WTC11 (cell line): Measurements from ENCODE around the gene CLEC3A. TPM values are rescaled to one million over a fixed set of nuclear protein-coding genes. Genes with fewer than 3 reads are reported as not detected.

ENCODE experiments used
- CREB1 ChIP-seq: sonication (generic); formaldehyde crosslinking; IDR thresholded peaks from 2 replicates; pipeline ENCODE4 v1.8.0; 2023; ENCODE audit warnings: mild to moderate bottlenecking, missing genetic modification reagents
- CREM ChIP-seq: sonication (generic); formaldehyde crosslinking; IDR thresholded peaks from 2 replicates; pipeline ENCODE4 v1.8.1; 2022; ENCODE audit warnings: mild to moderate bottlenecking, missing genetic modification reagents, moderate library complexity
- EMX1 ChIP-seq: fragments of 250-450 bp; sonication (Bioruptor Pico); IDR thresholded peaks from 2 replicates; pipeline ENCODE4 v1.8.0; 2021; ENCODE audit warnings: mild to moderate bottlenecking
- ESRRA ChIP-seq: sonication (generic); formaldehyde crosslinking; IDR thresholded peaks from 2 replicates; pipeline ENCODE4 v1.8.1; 2022; ENCODE audit warnings: mild to moderate bottlenecking, missing genetic modification reagents, borderline replicate concordance
- ETV6 ChIP-seq: sonication (generic); formaldehyde crosslinking; IDR thresholded peaks from 2 replicates; pipeline ENCODE4 v1.8.1; 2022; ENCODE audit warnings: mild to moderate bottlenecking, missing genetic modification reagents
- FOXJ3 ChIP-seq: sonication (generic); formaldehyde crosslinking; IDR thresholded peaks from 2 replicates; pipeline ENCODE4 v1.9.0; 2021; ENCODE audit warnings: missing genetic modification reagents, mild to moderate bottlenecking, borderline replicate concordance
- FOXK1 ChIP-seq: sonication (generic); formaldehyde crosslinking; IDR thresholded peaks from 2 replicates; pipeline ENCODE4 v1.8.0; 2022; ENCODE audit warnings: mild to moderate bottlenecking, moderate library complexity, missing genetic modification reagents
- GABPB1 ChIP-seq: sonication (generic); formaldehyde crosslinking; IDR thresholded peaks from 2 replicates; pipeline ENCODE4 v1.8.1; 2023; ENCODE audit warnings: mild to moderate bottlenecking, missing genetic modification reagents
- HMGA2 ChIP-seq: fragments of 250-450 bp; sonication (Bioruptor Pico); IDR thresholded peaks from 2 replicates; pipeline ENCODE4 v1.4.0; 2021; ENCODE audit warnings: mild to moderate bottlenecking, moderate library complexity
- HMGXB4 ChIP-seq: sonication (generic); formaldehyde crosslinking; IDR thresholded peaks from 2 replicates; pipeline ENCODE4 v1.8.1; 2023; ENCODE audit warnings: mild to moderate bottlenecking, moderate library complexity, missing genetic modification reagents
- MAX ChIP-seq: sonication (generic); formaldehyde crosslinking; IDR thresholded peaks from 2 replicates; pipeline ENCODE4 v1.8.0; 2022; ENCODE audit warnings: mild to moderate bottlenecking, missing genetic modification reagents
- MXD4 ChIP-seq: fragments of 250-450 bp; sonication (Bioruptor Pico); IDR thresholded peaks from 2 replicates; pipeline ENCODE4 v1.8.0; 2021; ENCODE audit warnings: mild to moderate bottlenecking, moderate library complexity, borderline replicate concordance
- NR3C1 ChIP-seq: sonication (generic); formaldehyde crosslinking; conservative IDR thresholded peaks from 2 replicates; pipeline ENCODE4 v1.8.1; 2023; ENCODE audit warnings: low read depth, mild to moderate bottlenecking, missing genetic modification reagents
- PREB ChIP-seq: sonication (generic); formaldehyde crosslinking; IDR thresholded peaks from 2 replicates; pipeline ENCODE4 v1.8.1; 2022; ENCODE audit warnings: mild to moderate bottlenecking, missing genetic modification reagents, moderate library complexity, borderline replicate concordance
- USF1 ChIP-seq: sonication (generic); formaldehyde crosslinking; IDR thresholded peaks from 2 replicates; pipeline ENCODE4 v1.8.0; 2022; ENCODE audit warnings: mild to moderate bottlenecking, missing genetic modification reagents
- ZMAT4 ChIP-seq: fragments of 250-450 bp; sonication (Bioruptor Pico); IDR thresholded peaks from 2 replicates; pipeline ENCODE4 v1.9.0; 2021; ENCODE audit warnings: mild to moderate bottlenecking
- ZNF121 ChIP-seq: sonication (generic); formaldehyde crosslinking; IDR thresholded peaks from 2 replicates; pipeline ENCODE4 v1.8.0; 2023; ENCODE audit warnings: missing genetic modification reagents
- ZNF232 ChIP-seq: sonication (generic); formaldehyde crosslinking; IDR thresholded peaks from 2 replicates; pipeline ENCODE4 v1.8.0; 2022; ENCODE audit warnings: mild to moderate bottlenecking, missing genetic modification reagents
- ZNF263 ChIP-seq: sonication (generic); formaldehyde crosslinking; IDR thresholded peaks from 2 replicates; pipeline ENCODE4 v1.8.1; 2022; ENCODE audit warnings: low read depth, mild to moderate bottlenecking, moderate library complexity, missing genetic modification reagents
- ZNF423 ChIP-seq: fragments of 250-450 bp; sonication (Bioruptor Pico); IDR thresholded peaks from 2 replicates; pipeline ENCODE4 v2.1.2; 2022; ENCODE audit warnings: mild to moderate bottlenecking, moderate library complexity
- ZNF532 ChIP-seq: fragments of 250-450 bp; sonication (Bioruptor Pico); IDR thresholded peaks from 2 replicates; pipeline ENCODE4 v1.9.0; 2021; ENCODE audit warnings: mild to moderate bottlenecking, borderline replicate concordance
- ZNF671 ChIP-seq: fragments of 250-450 bp; sonication (Bioruptor Pico); IDR thresholded peaks from 2 replicates; pipeline ENCODE4 v1.8.0; 2021; ENCODE audit warnings: mild to moderate bottlenecking
- total RNA-seq: library from RNA; stranded (reverse); gene quantifications from 3 replicates; pipeline ENCODE4 v1.2.3, GENCODE V29; 2021
- TF ChIP-seq, protein P1 (sequence below): fragments of 250-450 bp; sonication (Bioruptor Pico); IDR thresholded peaks from 2 replicates; pipeline ENCODE4 v1.8.0; 2021; ENCODE audit warnings: mild to moderate bottlenecking
- TF ChIP-seq, protein P2 (sequence below): sonication (generic); formaldehyde crosslinking; IDR thresholded peaks from 2 replicates; pipeline ENCODE4 v1.8.1; 2023; ENCODE audit warnings: mild to moderate bottlenecking, missing genetic modification reagents
- TF ChIP-seq, protein P3 (sequence below): sonication (generic); formaldehyde crosslinking; IDR thresholded peaks from 2 replicates; pipeline ENCODE4 v1.8.0; 2023; ENCODE audit warnings: mild to moderate bottlenecking, missing genetic modification reagents

Gene CLEC3A
- total RNA-seq, 1 experiment from 2014 or later, result not detected

GRCh38 chr16:78045865-78046581 is 23.7 kb downstream of the CLEC3A start (continued):
- peak; percentile 96 for TF ChIP-seq NR3C1 (CRISPR knock-in tag)
- peak; percentile 92 for TF ChIP-seq MAX
- peak; percentile 75 for TF ChIP-seq HMGXB4 (CRISPR knock-in tag)
- TF ChIP-seq FOXK1 (CRISPR knock-in tag), result peak; percentile 91
- TF ChIP-seq ZMAT4, result no peak
- TF ChIP-seq ESRRA (CRISPR knock-in tag), result peak; percentile 98
- TF ChIP-seq CREM (CRISPR knock-in tag), result peak; percentile 84
- TF ChIP-seq ZNF232 (CRISPR knock-in tag), result peak; percentile 96
- peak; percentile 71 for TF ChIP-seq ZNF423
- no peak for TF ChIP-seq EMX1 (CRISPR knock-in tag)
- peak; percentile 98 for TF ChIP-seq ETV6 (CRISPR knock-in tag)
- no peak for TF ChIP-seq ZNF263 (CRISPR knock-in tag)
- no peak for TF ChIP-seq FOXJ3
- TF ChIP-seq, protein P1, sequence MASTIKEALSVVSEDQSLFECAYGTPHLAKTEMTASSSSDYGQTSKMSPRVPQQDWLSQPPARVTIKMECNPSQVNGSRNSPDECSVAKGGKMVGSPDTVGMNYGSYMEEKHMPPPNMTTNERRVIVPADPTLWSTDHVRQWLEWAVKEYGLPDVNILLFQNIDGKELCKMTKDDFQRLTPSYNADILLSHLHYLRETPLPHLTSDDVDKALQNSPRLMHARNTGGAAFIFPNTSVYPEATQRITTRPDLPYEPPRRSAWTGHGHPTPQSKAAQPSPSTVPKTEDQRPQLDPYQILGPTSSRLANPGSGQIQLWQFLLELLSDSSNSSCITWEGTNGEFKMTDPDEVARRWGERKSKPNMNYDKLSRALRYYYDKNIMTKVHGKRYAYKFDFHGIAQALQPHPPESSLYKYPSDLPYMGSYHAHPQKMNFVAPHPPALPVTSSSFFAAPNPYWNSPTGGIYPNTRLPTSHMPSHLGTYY (CRISPR knock-in tag), result no peak
- peak; percentile 95 for TF ChIP-seq CREB1
- TF ChIP-seq, protein P2, sequence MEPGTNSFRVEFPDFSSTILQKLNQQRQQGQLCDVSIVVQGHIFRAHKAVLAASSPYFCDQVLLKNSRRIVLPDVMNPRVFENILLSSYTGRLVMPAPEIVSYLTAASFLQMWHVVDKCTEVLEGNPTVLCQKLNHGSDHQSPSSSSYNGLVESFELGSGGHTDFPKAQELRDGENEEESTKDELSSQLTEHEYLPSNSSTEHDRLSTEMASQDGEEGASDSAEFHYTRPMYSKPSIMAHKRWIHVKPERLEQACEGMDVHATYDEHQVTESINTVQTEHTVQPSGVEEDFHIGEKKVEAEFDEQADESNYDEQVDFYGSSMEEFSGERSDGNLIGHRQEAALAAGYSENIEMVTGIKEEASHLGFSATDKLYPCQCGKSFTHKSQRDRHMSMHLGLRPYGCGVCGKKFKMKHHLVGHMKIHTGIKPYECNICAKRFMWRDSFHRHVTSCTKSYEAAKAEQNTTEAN (CRISPR knock-in tag), result peak; percentile 95; the same call in 1 of the 2 replicates
- TF ChIP-seq USF1 (CRISPR knock-in tag), result peak; percentile 80; the same call in 1 of the 2 replicates
- TF ChIP-seq ZNF671, result no peak
- peak; percentile 96 for TF ChIP-seq PREB (CRISPR knock-in tag)
- peak; percentile 93 for TF ChIP-seq ZNF121 (CRISPR knock-in tag)
- peak; percentile 44; the same call in 1 of the 2 replicates for TF ChIP-seq MXD4
- TF ChIP-seq, protein P3, sequence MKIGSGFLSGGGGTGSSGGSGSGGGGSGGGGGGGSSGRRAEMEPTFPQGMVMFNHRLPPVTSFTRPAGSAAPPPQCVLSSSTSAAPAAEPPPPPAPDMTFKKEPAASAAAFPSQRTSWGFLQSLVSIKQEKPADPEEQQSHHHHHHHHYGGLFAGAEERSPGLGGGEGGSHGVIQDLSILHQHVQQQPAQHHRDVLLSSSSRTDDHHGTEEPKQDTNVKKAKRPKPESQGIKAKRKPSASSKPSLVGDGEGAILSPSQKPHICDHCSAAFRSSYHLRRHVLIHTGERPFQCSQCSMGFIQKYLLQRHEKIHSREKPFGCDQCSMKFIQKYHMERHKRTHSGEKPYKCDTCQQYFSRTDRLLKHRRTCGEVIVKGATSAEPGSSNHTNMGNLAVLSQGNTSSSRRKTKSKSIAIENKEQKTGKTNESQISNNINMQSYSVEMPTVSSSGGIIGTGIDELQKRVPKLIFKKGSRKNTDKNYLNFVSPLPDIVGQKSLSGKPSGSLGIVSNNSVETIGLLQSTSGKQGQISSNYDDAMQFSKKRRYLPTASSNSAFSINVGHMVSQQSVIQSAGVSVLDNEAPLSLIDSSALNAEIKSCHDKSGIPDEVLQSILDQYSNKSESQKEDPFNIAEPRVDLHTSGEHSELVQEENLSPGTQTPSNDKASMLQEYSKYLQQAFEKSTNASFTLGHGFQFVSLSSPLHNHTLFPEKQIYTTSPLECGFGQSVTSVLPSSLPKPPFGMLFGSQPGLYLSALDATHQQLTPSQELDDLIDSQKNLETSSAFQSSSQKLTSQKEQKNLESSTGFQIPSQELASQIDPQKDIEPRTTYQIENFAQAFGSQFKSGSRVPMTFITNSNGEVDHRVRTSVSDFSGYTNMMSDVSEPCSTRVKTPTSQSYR (CRISPR knock-in tag), result peak; percentile 96
- no peak for TF ChIP-seq ZNF532 (CRISPR knock-in tag)
- TF ChIP-seq HMGA2 (CRISPR knock-in tag), result no peak
- peak; percentile 89 for TF ChIP-seq GABPB1 (CRISPR knock-in tag)
